Measurements from ENCODE around the gene CPT1C.

Gene CPT1C

GRCh38 chr19:49682274-49682673 lies 8.6 kb upstream of the CPT1C start:
- DNase-seq (ENCODE audit: low read depth): no peak

GRCh38 chr19:49683814-49684250 lies 7.1 kb upstream of the CPT1C start:
- no peak for DNase-seq (ENCODE audit: low read depth)

GRCh38 chr19:49684251-49684982 lies 6.5 kb upstream of the CPT1C start:
- DNase-seq (ENCODE audit: low read depth): no peak

- no peak for DNase-seq (ENCODE audit: low read depth)
These were observed 5.8 kb upstream of the CPT1C start for GRCh38 chr19:49684983-49685553.

- DNase-seq (ENCODE audit: low read depth): no peak
These were observed 5.0 kb upstream of the CPT1C start for GRCh38 chr19:49685845-49686332.

- no peak for DNase-seq (ENCODE audit: low read depth)
These were observed 4.3 kb upstream of the CPT1C start for GRCh38 chr19:49686503-49687088.

GRCh38 chr19:49687150-49687549 lies 3.8 kb upstream of the CPT1C start:
- no peak for DNase-seq (ENCODE audit: low read depth)

GRCh38 chr19:49687566-49688316 lies 3.2 kb upstream of the CPT1C start:
- no peak for DNase-seq (ENCODE audit: low read depth)

- DNase-seq (ENCODE audit: low read depth): no peak
These were observed 2.3 kb upstream of the CPT1C start for GRCh38 chr19:49688531-49689132.

GRCh38 chr19:49689133-49690078 lies 1.5 kb upstream of the CPT1C start, which contains the start of gene ADM5:
TSS of gene ADM5 (plus strand) at chr19:49689594. CDS start at chr19:49689838, 244 bp downstream.
- no peak for DNase-seq (ENCODE audit: low read depth)

GRCh38 chr19:49690079-49690655 lies 749 bp upstream of the CPT1C start:
- DNase-seq (ENCODE audit: low read depth): no peak

GRCh38 chr19:49691243-49692146 lies 579 bp downstream of the CPT1C start:
- no peak for DNase-seq (ENCODE audit: low read depth)

- no peak for DNase-seq (ENCODE audit: low read depth)
These were observed 1.2 kb downstream of the CPT1C start for GRCh38 chr19:49692147-49692506.

GRCh38 chr19:49696115-49696514 lies 5.2 kb downstream of the CPT1C start:
- no peak for DNase-seq (ENCODE audit: low read depth)

GRCh38 chr19:49696865-49697264 lies 5.9 kb downstream of the CPT1C start:
- DNase-seq (ENCODE audit: low read depth): no peak

- DNase-seq (ENCODE audit: low read depth): no peak
These were observed 8.4 kb downstream of the CPT1C start for GRCh38 chr19:49699364-49699763.

- DNase-seq (ENCODE audit: low read depth): no peak
These were observed 9.6 kb downstream of the CPT1C start for GRCh38 chr19:49700563-49700962.

- DNase-seq (ENCODE audit: low read depth): no peak
These were observed 10.4 kb downstream of the CPT1C start for GRCh38 chr19:49701271-49701786.
